ENCODE results near the gene BPIFB3. TPM values are rescaled to one million over a fixed set of nuclear protein-coding genes. Genes with fewer than 3 reads are reported as not detected.

Gene BPIFB3
- total and polyA plus RNA-seq, 2 experiments from 2014 or later, result not detected

DNA sequence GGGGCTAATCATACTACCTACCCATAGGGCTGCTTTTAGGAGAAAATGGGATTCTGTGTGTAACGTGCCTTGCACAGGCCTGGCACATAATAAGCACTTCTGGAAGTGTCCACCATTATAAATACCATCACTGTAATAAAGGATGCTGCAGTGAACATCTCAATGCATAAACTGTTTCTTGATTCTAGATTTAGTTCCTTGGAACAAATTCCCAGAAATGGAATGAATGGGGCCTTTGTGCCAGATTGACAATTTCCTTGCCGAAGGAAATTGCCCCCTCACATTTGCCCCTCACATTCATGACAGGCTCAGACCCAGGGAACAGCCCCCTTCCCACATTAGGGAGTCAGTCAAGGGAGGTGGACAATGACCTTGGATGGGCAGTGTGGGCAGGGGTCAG lies 55.0 kb downstream of the BPIFB3 start (continued):
- TF ChIP-seq ZNF331 (CRISPR knock-in tag; IDR thresholded peaks at IDR 0.05; ENCODE audit: low read depth) (no peak), EZH2phosphoT487 (IDR thresholded peaks at IDR 0.05; ENCODE audit: unreplicated experiment) (no peak), JUNB (IDR thresholded peaks at IDR 0.05; ENCODE audit: unreplicated experiment) (no peak)

DNA sequence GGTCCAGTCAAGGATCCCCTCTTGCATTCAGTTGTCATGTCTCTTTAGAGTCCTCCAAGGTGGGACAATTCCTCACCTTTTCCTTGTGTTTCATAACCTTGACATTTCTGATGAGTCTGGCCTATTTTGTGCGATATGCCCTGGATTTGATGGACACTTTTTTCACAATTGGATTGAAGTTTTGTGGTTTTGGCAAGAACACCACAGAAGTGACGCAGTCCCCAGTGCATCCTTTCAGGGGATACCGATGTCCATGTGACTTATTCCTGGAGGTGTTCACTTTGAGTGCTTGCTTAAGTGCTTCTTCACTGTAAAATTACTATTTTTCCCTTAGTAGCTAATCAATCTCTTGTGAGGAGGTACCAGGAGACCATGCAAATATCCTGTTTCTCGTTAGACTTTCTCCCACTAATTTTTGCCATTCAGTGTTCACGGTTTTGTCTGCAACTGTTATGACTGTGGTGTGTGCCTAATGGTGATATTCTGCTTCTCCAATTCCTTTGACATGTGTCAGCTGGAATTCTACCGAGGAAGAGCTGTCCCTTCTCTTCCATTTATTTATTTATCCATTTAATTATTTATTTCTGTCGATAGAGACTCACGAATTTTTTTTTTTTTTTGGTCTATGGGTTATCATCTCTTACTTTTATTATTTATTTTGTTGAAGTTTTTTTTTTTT lies 56.6 kb downstream of the BPIFB3 start:
- Histone ChIP-seq H4K20me1 (replicated peaks; ENCODE audit: insufficient read depth) (no peaks in the 10 kb centered on the region), H3K4me2 (no peak overlapping the region), H3K36me3 (ENCODE audit: insufficient read depth) (no peaks in the 10 kb centered on the region), H3K79me2 (replicated peaks; ENCODE audit: insufficient read depth) (no peaks in the 10 kb centered on the region), H3F3A (replicated peaks; ENCODE audit: low read depth) (no peaks in the 10 kb centered on the region), H3K27me3 (ENCODE audit: insufficient read depth) (no peaks in the 10 kb centered on the region), H3K27ac (ENCODE audit: low read depth) (no peak overlapping the region), H3K4me1 (ENCODE audit: insufficient read depth) (no peaks in the 10 kb centered on the region), H3K9me2 (ENCODE audit: insufficient read depth) (no peaks in the 10 kb centered on the region), H3K4me3 (no peak overlapping the region), H2AFZ (peak overlapping the region; percentile 10; the same call in 1 of the 2 replicates)
- peaks cover 10% of the 10 kb centered on the region; the same call in 2 of the 3 replicates for H3K36me3 Mint-ChIP-seq (ENCODE audit: low read depth)
- ATAC-seq, result no peak
- no peak overlapping the region for H3K27ac Mint-ChIP-seq
- DNase-seq (ENCODE audit: low spot score), result no peak
- H3K4me3 Mint-ChIP-seq, result no peak overlapping the region
- H3K9me3 Mint-ChIP-seq, result peaks cover 15% of the 10 kb centered on the region
- peaks cover 6% of the 10 kb centered on the region for H3K27me3 Mint-ChIP-seq (ENCODE audit: insufficient read depth, low read depth, poor library complexity)
- no peaks in the 10 kb centered on the region for H3K4me1 Mint-ChIP-seq
- no peak for TF ChIP-seq CREB1 (CRISPR knock-in tag; IDR thresholded peaks at IDR 0.05; ENCODE audit: low read depth)

DNA sequence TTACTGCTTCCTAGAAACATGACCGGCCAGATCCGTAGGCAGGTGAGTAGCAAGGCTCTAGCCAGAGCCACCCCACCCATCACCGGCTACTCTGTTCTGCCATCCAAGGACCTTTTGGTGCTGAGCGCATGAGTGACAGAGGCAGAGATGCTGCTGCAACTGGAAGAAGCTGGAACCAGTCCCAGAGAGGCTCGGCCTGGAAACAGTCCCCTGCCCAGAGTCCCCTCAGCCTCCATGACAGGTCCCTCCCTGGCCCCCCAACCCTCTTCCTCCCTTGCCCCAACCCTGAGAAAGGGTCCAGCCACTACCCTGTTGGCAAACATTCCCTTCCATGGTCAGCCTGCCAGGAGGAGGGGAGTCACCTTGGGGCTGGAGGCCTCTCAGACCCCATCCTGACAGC lies 57.6 kb downstream of the BPIFB3 start:
- Histone ChIP-seq H3K27ac (ENCODE audit: low read depth) (no peak overlapping the region), H4K20me1 (replicated peaks; ENCODE audit: insufficient read depth) (no peaks in the 10 kb centered on the region), H3K27me3 (ENCODE audit: insufficient read depth) (no peaks in the 10 kb centered on the region), H3K9me2 (ENCODE audit: insufficient read depth) (no peaks in the 10 kb centered on the region), H3K4me1 (ENCODE audit: insufficient read depth) (no peaks in the 10 kb centered on the region), H3K4me3 (no peak overlapping the region), H3K79me2 (replicated peaks; ENCODE audit: insufficient read depth) (no peaks in the 10 kb centered on the region), H3K4me2 (no peak overlapping the region), H2AFZ (no peak overlapping the region), H3F3A (replicated peaks; ENCODE audit: low read depth) (no peaks in the 10 kb centered on the region), H3K36me3 (ENCODE audit: insufficient read depth) (no peaks in the 10 kb centered on the region)
- TF ChIP-seq NANOG (IDR thresholded peaks at IDR 0.05; ENCODE audit: borderline replicate concordance) (no peak), POLR2AphosphoS5 (IDR thresholded peaks at IDR 0.05; ENCODE audit: low read depth) (no peak), EZH2 (IDR thresholded peaks at IDR 0.05; ENCODE audit: low read depth, unreplicated experiment) (no peak), EZH2phosphoT487 (IDR thresholded peaks at IDR 0.05; ENCODE audit: unreplicated experiment) (no peak), JUNB (IDR thresholded peaks at IDR 0.05; ENCODE audit: unreplicated experiment) (no peak)
- TF ChIP-seq, protein P1, sequence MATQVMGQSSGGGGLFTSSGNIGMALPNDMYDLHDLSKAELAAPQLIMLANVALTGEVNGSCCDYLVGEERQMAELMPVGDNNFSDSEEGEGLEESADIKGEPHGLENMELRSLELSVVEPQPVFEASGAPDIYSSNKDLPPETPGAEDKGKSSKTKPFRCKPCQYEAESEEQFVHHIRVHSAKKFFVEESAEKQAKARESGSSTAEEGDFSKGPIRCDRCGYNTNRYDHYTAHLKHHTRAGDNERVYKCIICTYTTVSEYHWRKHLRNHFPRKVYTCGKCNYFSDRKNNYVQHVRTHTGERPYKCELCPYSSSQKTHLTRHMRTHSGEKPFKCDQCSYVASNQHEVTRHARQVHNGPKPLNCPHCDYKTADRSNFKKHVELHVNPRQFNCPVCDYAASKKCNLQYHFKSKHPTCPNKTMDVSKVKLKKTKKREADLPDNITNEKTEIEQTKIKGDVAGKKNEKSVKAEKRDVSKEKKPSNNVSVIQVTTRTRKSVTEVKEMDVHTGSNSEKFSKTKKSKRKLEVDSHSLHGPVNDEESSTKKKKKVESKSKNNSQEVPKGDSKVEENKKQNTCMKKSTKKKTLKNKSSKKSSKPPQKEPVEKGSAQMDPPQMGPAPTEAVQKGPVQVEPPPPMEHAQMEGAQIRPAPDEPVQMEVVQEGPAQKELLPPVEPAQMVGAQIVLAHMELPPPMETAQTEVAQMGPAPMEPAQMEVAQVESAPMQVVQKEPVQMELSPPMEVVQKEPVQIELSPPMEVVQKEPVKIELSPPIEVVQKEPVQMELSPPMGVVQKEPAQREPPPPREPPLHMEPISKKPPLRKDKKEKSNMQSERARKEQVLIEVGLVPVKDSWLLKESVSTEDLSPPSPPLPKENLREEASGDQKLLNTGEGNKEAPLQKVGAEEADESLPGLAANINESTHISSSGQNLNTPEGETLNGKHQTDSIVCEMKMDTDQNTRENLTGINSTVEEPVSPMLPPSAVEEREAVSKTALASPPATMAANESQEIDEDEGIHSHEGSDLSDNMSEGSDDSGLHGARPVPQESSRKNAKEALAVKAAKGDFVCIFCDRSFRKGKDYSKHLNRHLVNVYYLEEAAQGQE (IDR thresholded peaks at IDR 0.05; ENCODE audit: unreplicated experiment), result no peak
- H3K4me1 Mint-ChIP-seq, result no peaks in the 10 kb centered on the region
- no peak overlapping the region for H3K4me3 Mint-ChIP-seq
- peaks cover 17% of the 10 kb centered on the region for H3K9me3 Mint-ChIP-seq
- H3K27ac Mint-ChIP-seq, result no peak overlapping the region
- ATAC-seq (no peak), DNase-seq (ENCODE audit: low spot score) (no peak)
- H3K36me3 Mint-ChIP-seq (ENCODE audit: low read depth), result peaks cover 11% of the 10 kb centered on the region
- H3K27me3 Mint-ChIP-seq (ENCODE audit: insufficient read depth, low read depth, poor library complexity), result peaks cover 6% of the 10 kb centered on the region

Data from GM23338 (cell line).